HEK293T (cell line): ENCODE measurements around the gene OTUB2.

Source experiments
- BHLHE40 ChIP-seq: fragments of 450-650 bp; IDR thresholded peaks from 2 replicates; pipeline ENCODE4 v1.6.1; 2016; ENCODE audit warnings: mild to moderate bottlenecking, moderate library complexity, borderline replicate concordance
- FOXA1 ChIP-seq: fragments of 450-650 bp; IDR thresholded peaks from 2 replicates; pipeline ENCODE4 v1.6.1; 2016; ENCODE audit warnings: mild to moderate bottlenecking
- FOXK2 ChIP-seq: fragments of 450-650 bp; IDR thresholded peaks from 2 replicates; pipeline ENCODE4 v1.6.1; 2016; ENCODE audit warnings: mild to moderate bottlenecking
- FOXM1 ChIP-seq: fragments of 450-650 bp; IDR thresholded peaks from 2 replicates; pipeline ENCODE4 v1.6.1; 2017; ENCODE audit warnings: mild to moderate bottlenecking, borderline replicate concordance
- LEF1 ChIP-seq: fragments of 450-650 bp; IDR thresholded peaks from 2 replicates; pipeline ENCODE4 v1.6.1; 2017; ENCODE audit warnings: mild to moderate bottlenecking, borderline replicate concordance
- SUZ12 ChIP-seq: fragments of 450-650 bp; IDR thresholded peaks from 2 replicates; pipeline ENCODE4 v1.6.1; 2016; ENCODE audit warnings: mild to moderate bottlenecking
- ZNF384 ChIP-seq: fragments of 450-650 bp; IDR thresholded peaks from 2 replicates; pipeline ENCODE4 v1.6.1; 2016

DNA sequence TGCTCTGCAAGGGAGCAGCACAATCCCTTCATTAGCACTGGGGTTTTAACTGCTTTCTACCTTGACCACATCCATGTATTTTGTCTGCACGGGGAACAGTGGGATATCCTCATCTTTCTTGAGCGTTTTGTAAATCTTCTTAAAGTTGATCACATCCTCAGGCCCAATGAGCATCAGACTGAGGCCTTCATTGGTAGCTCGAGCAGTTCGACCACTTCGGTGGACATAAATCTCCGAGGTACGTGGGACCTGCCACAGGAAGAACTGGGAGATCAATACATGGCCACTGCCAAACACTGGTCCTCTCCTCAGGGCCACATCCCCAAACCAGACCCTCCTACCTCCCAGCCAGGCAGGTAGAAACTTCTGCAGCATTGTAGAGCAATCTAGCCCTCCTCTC lies 28.8 kb downstream of the OTUB2 start:
- no peak for TF ChIP-seq ZNF384
- no peak for TF ChIP-seq SUZ12
- no peak for TF ChIP-seq BHLHE40
- no peak for TF ChIP-seq FOXA1
- no peak for TF ChIP-seq FOXM1
- no peak for TF ChIP-seq FOXK2
- TF ChIP-seq LEF1, result no peak
